Measurements from ENCODE around the gene TSEN34. TPM values are rescaled to one million over a fixed set of nuclear protein-coding genes. Genes with fewer than 3 reads are reported as not detected.

The TSEN34 gene
- total RNA-seq, 4 donors from 2014 or later: 49.4 to 103 (median 86.8) TPM

DNA sequence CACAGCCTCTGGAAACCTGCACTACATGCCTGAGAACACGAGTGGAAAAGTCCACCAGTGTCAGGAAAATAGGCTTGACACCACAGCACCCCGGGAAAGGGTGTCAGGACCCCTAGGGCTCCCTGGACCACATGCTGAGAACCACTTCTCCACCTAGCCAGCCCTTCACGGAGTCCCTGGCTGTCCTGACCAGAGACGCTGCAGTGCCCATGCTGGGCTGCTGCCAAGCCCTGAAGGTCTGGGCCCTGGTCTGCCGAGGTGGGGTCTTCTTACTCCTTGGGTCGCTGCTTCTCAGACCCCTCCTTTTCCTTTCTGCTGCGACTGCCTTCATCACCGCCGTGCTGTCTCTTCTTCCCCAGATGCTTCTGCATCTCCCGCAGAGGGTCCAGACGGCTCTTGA lies 34.6 kb upstream of the TSEN34 start:
- H3K27me3 ChIP-seq: no peaks in the 10 kb centered on the region
- no peak overlapping the region for H3K4me3 ChIP-seq
- H3K27ac ChIP-seq (replicated peaks in 1 of 4): no peak overlapping the region
- peaks cover 66 to 69% (median 68%) of the 10 kb centered on the region in 4 donors for H3K36me3 ChIP-seq
- no peak for DNase-seq (ENCODE audit: extremely low spot score)
- WGBS: 73% methylated on average over 11 of the region's 11 CpGs
- no peaks in the 10 kb centered on the region for H3K9me3 ChIP-seq
- intact Hi-C loops (cut with DNase I): no loop called here
- TF ChIP-seq EP300 (IDR thresholded peaks at IDR 0.05): no peak
- no peak for TF ChIP-seq POLR2AphosphoS5 (IDR thresholded peaks at IDR 0.05)
- no peak for TF ChIP-seq POLR2A (IDR thresholded peaks at IDR 0.05; ENCODE audit: low read depth)
- no peak for TF ChIP-seq CTCF (IDR thresholded peaks at IDR 0.05)
- H3K4me1 ChIP-seq: peaks cover 22 to 47% (median 41%) of the 10 kb centered on the region in 4 donors

DNA sequence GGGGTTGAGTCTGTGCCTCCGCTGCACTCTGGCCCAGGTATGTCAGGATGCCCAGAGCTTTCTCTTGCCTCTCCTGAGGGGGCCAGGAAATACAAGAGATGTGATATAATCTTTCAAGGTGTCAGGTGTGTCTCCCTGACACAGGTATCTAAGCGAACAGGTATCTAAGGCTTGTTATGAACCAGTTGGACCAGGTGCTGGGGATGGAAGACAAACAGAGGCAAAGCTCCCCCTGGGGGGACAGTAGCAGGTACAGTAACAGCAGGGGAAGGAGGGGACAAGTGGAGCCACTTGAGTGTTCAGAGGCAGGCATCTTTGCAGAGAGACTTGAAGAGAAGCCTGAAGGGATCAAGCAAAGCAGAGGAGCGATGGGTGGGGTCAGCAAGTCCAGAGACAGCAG lies 34.2 kb upstream of the TSEN34 start:
- 100% methylated on average over 3 of the region's 3 CpGs for WGBS
- Histone ChIP-seq H3K27ac (replicated peaks in 1 of 4) (no peak overlapping the region), H3K36me3 (peaks cover 61 to 65% (median 63%) of the 10 kb centered on the region in 4 donors), H3K27me3 (no peaks in the 10 kb centered on the region), H3K9me3 (no peaks in the 10 kb centered on the region), H3K4me1 (peaks cover 27 to 52% (median 46%) of the 10 kb centered on the region in 4 donors), H3K4me3 (no peak overlapping the region)
- no peak for DNase-seq (ENCODE audit: extremely low spot score)
- no peak for TF ChIP-seq EP300 (IDR thresholded peaks at IDR 0.05)
- no peak for TF ChIP-seq POLR2AphosphoS5 (IDR thresholded peaks at IDR 0.05)
- no peak for TF ChIP-seq CTCF (IDR thresholded peaks at IDR 0.05)
- no peak for TF ChIP-seq POLR2A (IDR thresholded peaks at IDR 0.05; ENCODE audit: low read depth)
- intact Hi-C loops (cut with DNase I): no loop called here

- peaks cover 42 to 45% (median 44%) of the 10 kb centered on the region in 4 donors for H3K36me3 ChIP-seq
- peak overlapping the region; percentile 63 to 93 (median 72) for H3K4me3 ChIP-seq
- 17% methylated on average over 17 of the region's 19 CpGs for WGBS
- H3K4me1 ChIP-seq: peaks cover 38 to 56% (median 51%) of the 10 kb centered on the region in 4 donors
- H3K27ac ChIP-seq (replicated peaks in 1 of 4): peak overlapping the region; percentile 91 to 99 (median 94)
- H3K9me3 ChIP-seq: no peaks in the 10 kb centered on the region
- no peak for DNase-seq (ENCODE audit: extremely low spot score)
- intact Hi-C loops (cut with DNase I): no loop called here
- H3K27me3 ChIP-seq: no peaks in the 10 kb centered on the region
- no peak for TF ChIP-seq CTCF (IDR thresholded peaks at IDR 0.05)
Measured at GRCh38 chr19:54158812-54159351, 32.2 kb upstream of the TSEN34 start.

DNA sequence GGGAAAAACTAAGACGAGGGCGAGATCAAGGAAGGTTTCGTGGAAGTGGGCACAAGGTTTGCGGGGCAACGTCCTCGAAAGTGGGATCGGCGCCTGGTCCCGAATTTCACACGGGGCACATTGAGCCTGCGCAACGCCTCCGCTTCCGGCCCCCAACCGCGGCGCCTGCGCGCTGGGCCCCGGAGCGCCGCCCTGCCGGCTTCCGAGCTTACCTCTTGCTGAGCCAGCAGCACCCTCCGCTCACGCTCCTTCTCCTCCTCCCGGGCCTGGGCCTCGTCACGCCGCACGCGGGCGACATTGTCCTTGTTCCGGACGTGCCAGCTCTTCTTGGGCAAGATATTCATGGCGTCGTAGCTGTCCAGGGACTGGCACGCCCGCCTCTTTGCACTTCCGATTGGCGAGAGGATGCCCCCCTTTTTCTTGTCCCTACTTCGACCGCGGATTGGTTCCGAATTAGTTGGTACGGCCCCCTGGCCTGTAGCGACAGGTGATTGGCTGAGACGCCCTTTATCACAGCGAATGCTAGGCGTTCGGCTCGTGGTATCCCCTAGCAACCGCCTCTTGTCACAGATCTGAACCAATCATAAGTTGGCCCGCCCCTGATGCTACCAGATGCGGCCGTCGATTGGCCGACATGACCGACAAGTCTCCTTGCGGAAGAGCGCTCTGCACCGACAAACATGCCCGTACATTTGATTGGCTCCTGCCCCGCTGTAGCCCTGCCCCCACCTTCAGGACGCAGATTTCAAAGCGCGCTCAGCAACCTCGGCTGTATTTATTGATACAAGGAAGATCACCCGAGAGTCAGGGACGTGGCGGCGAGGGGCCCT lies 31.5 kb upstream of the TSEN34 start, which contains the start of gene LENG1:
Gene LENG1, minus strand, starts transcription at position 370 of the 830 bp plus-strand sequence. Its CDS starts 26 bp downstream, at position 344.
- Histone ChIP-seq H3K4me1 (peaks cover 43 to 58% (median 54%) of the 10 kb centered on the region in 4 donors), H3K27ac (replicated peaks in 1 of 4) (peak within 1 kb of the TSS; percentile 92 to 99 (median 95)), H3K36me3 (peaks cover 35 to 38% (median 37%) of the 10 kb centered on the region in 4 donors), H3K9me3 (no peaks in the 10 kb centered on the region), H3K4me3 (peak within 1 kb of the TSS; percentile 63 to 93 (median 72)), H3K27me3 (peaks cover 0 to 4% (median 2%) of the 10 kb centered on the region in 4 donors)
- 0% methylated on average over 68 of the region's 72 CpGs for WGBS
- peak; percentile 100 for DNase-seq (ENCODE audit: extremely low spot score)
- TF ChIP-seq POLR2AphosphoS5 (IDR thresholded peaks at IDR 0.05) (peak; percentile 76 to 94), CTCF (IDR thresholded peaks at IDR 0.05) (peak; percentile 15 to 68 (median 45)), EP300 (IDR thresholded peaks at IDR 0.05) (no peak)
- intact Hi-C loops (cut with DNase I): no loop called here
